GM18907 (cell line): ENCODE measurements around the gene CPSF4.
"Not testable (repeated sequence)": the region's sequence is repeated elsewhere in the genome, so short reads cannot be mapped to it uniquely, and the experiment has no call there.

Experiments used
- ATAC-seq: cut with Tn5 transposase; IDR thresholded peaks from one replicate; pipeline ENCODE4 v1.9.1; 2021; ENCODE audit warnings: mild to moderate bottlenecking, moderate library complexity; ENCODE audit not compliant: unreplicated experiment

The CPSF4 gene

GRCh38 chr7:99408379-99409191, 30.2 kb upstream of the CPSF4 start, which contains the start of the genes BUD31 and PDAP1:
Gene BUD31, plus strand, starts transcription at chr7:99408969. Its CDS starts 2,124 bp downstream, at chr7:99411093.
Gene PDAP1, minus strand, starts transcription at chr7:99408597. Its CDS starts 49 bp downstream, at chr7:99408548.
- ATAC-seq = peak; percentile 85

DNA sequence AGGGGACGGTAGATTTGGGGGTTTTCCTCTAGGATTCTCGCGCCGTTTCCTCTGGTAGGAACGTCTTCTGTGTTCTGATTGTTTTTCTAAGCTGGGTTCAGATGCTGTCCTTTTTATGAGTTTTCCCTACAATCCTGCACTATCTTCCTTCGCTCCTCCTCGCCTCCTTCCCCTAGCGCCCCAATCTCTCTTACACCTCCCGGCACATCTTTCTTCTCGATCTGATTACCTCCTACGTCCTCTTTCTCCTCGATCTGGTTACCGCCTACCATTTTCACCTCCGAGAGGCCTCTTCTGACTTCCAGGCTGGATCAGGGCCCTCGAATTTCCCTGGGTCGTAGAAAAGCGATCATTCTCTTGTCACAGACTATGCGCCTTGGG, 29.6 kb upstream of the CPSF4 start:
- ATAC-seq = peak; percentile 6

DNA sequence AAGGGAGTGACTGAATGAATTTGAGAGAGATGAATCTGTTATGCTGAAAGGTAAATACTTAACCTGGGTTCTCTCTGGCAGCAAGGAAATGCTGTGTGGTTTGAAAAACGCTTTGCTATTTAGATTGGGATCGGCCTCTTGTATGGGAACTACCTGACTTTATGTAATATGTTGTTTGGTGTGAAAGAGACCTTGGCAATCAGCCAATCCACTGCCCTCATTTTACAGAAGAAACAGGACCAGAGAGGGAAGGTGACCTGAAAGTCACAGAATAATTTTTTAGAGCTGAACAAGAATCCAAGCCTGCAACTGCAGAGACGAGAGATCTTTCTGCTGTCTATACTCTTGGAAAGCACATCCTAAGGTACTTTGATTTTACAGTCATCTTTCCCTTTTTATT, 28.9 kb upstream of the CPSF4 start:
- no peak for ATAC-seq

DNA sequence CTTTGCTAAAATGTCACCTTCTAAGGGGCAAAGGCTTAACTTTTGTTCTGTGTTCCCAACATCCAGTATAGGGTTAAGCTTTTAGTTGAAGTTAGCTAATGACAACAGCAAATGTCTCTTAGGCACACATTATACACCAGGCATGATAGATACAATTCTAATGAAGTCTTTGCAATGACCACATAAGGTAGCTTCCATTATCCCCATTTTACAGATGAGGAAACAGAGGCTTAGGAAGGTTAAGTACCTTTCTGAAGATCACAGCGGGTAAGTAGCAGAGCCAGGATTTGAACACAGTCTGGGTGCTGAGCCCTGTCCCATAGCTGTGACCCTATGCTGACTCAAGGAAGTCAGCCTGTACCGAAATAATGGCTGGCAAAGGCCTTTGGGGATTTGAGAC, 28.1 kb upstream of the CPSF4 start:
- no peak for ATAC-seq

DNA sequence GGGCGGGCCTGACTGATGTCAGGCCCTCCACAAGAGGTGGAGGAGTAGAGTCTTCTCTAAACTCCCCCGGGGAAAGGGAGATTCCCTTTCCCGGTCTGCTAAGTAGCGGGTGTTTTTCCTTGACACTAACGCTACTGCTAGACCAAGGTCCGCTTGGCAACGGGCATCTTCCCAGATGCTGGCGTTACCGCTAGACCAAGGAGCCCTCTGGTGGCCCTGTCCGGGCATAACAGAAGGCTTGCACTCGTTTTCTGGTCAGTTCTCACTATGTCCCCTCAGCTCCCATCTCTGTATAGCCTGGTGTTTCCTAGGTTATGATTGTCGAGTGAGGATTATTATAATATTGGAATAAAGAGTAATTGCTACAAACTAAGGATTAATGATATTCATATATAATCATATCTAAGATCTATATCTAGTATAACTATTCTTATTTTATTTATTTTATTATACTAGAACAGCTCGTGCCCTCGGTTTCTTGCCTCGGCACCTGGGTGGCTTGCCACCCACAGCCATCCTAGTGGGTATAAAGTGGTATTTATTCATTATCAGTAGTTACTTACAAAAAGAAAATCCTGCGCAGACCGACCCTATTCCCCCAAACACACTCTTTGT, 23.1 kb upstream of the CPSF4 start:
- ATAC-seq = not testable (repeated sequence)

DNA sequence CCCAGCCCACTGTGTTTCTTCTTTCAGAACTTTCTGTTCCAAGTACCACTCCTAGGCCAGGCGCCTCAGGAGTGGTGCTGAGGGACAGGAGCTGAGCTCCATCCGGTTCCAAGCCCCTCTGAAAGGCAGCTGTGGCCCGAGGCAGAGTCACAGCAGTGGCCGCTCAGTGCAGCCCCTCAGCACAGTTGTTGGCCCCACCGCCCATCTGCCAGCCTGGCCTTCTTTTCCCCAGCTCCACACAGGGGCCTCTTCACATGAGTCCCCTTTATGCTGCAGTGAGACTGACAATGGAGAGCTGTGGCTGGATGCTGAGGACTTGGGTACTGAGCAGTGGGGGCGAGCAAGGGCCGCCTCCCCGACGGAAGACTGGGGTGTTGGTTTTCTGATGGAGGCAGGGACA, 20.5 kb upstream of the CPSF4 start:
- no peak for ATAC-seq

- no peak for ATAC-seq
Observed at GRCh38 chr7:99419323-99420021, 19.3 kb upstream of the CPSF4 start.

- no peak for ATAC-seq
Observed at GRCh38 chr7:99420213-99420612, 18.5 kb upstream of the CPSF4 start.

DNA sequence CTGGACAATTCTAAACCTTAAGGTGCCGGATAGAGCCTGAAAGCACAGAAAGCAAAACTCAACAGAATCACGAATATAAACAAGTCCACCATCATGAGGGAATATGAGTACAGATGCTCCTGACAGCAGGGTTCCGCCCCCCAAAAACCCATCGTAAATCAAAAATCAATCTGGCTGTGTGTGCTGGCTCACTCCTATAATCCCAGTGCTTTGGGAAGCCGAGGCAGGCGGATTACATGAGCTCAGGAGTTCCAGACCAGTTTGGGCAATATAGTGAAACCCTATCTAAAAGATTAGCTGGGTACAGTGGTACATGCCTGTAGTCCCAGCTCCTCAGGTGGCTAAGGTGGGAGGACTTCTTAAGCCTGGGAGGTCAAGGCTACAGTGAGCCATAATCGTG, 17.8 kb upstream of the CPSF4 start:
- no peak for ATAC-seq

GRCh38 chr7:99422186-99422585, 16.6 kb upstream of the CPSF4 start:
- ATAC-seq = no peak

DNA sequence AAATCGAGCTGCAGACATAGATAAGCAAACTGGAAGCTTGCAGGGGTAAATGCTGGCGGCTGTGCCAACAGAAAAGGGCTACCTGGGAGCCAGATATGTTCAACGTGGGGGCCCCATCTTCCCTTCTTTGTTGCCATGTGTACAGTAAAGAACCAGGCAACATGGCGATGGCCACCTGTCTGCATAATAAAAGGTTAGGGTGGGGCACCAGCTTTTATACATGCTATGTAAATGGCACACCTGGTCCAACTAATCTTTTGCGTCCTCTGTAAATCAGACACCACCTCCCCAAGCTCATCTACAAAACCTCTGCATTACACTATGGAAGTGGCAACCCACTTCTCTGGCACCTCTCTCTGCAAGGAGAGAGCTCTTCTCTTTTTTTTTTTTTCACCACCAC, 16.1 kb upstream of the CPSF4 start:
- no peak for ATAC-seq

GRCh38 chr7:99424932-99425730, 13.6 kb upstream of the CPSF4 start:
- ATAC-seq = no peak

GRCh38 chr7:99428972-99429566, 9.7 kb upstream of the CPSF4 start:
- no peak for ATAC-seq

GRCh38 chr7:99429756-99430155, 9.0 kb upstream of the CPSF4 start:
- no peak for ATAC-seq

- ATAC-seq = not testable (repeated sequence)
Observed at GRCh38 chr7:99431756-99432540, 6.8 kb upstream of the CPSF4 start.

GRCh38 chr7:99433158-99433557, 5.6 kb upstream of the CPSF4 start:
- ATAC-seq = no peak

- no peak for ATAC-seq
Observed at GRCh38 chr7:99437946-99438572, 684 bp upstream of the CPSF4 start.

DNA sequence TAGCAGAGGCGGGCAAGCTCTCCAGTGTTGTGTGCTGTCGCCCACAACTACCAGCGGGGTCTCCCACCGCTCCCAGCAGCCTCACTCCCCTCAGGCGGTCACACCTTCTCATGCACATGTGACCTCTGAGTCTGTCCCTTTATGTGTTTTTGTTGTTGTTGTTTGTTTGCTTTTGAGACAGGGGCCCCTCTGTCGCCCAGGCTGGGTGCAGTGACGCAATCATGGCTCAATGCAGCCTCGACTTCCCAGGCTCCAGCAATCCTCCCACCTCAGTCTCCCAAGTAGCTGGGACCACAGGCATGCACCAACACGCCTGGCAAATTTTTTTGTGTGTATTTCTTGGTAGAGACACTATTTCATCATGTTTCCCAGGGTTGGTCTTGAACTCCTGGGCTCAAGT, 1.5 kb downstream of the CPSF4 start:
- ATAC-seq = no peak

GRCh38 chr7:99446096-99446495, 7.4 kb downstream of the CPSF4 start:
- no peak for ATAC-seq
